Measurements from ENCODE around the gene CD58. TPM values are rescaled to one million over a fixed set of nuclear protein-coding genes. Genes with fewer than 3 reads are reported as not detected.

Gene CD58
- total and polyA plus RNA-seq, 12 donors: 6.3 to 43.6 (median 12.5) TPM

DNA sequence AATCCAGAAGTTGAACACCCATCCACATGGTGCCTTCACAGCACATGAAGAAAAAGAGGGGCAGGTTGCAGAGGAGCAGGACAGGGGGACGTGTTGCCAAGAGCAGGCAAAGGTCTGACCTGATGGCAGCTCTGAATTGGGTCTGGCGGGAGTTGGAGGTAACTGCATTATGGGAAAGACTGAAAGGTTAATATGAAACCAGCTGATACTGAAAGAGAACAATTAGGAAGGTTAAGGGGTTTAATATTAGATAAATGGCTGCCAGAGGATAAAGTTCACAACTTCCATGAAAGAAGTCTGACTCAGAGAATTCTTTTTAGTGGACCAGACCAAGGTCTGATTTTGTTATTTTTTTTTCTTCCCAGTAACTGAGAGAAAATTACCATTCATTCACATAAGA is 76.1 kb downstream of the CD58 start:
- no peak overlapping the region for H3K4me3 ChIP-seq
- H3K36me3 ChIP-seq (replicated peaks in 1 of 2): no peaks in the 10 kb centered on the region
- H3K27ac ChIP-seq: peak overlapping the region in 1 of 5 donors; percentile 7
- no peaks in the 10 kb centered on the region for H3K9me3 ChIP-seq (replicated peaks in 1 of 3)
- DNase-seq: no peak
- H3K4me1 ChIP-seq (replicated peaks in 1 of 2): peaks cover 0 to 10% of the 10 kb centered on the region in 2 donors
- WGBS, 4 donors: 60 to 70% (median 63%) methylated on average over 2 of the region's 2 CpGs
- no peaks in the 10 kb centered on the region for H3K27me3 ChIP-seq
- intact Hi-C loops (cut with DNase I): no loop called here
- TF ChIP-seq CTCF (IDR thresholded peaks at IDR 0.05) (no peak), POLR2A (IDR thresholded peaks at IDR 0.05) (no peak)

GRCh38 chr1:116494353-116494692 is 76.5 kb downstream of the CD58 start:
- DNase-seq: no peak
- intact Hi-C loops (cut with DNase I): no loop called here
- WGBS, 4 donors: 64 to 91% (median 88%) methylated on average over 9 to 12 of the region's 12 CpGs
- TF ChIP-seq CTCF (IDR thresholded peaks at IDR 0.05): no peak
- no peak for TF ChIP-seq POLR2A (IDR thresholded peaks at IDR 0.05)
- H3K4me1 ChIP-seq (replicated peaks in 1 of 2): peaks cover 0 to 10% of the 10 kb centered on the region in 2 donors
- H3K27ac ChIP-seq: peak overlapping the region in 1 of 5 donors; percentile 7
- no peaks in the 10 kb centered on the region for H3K9me3 ChIP-seq (replicated peaks in 1 of 3)
- H3K4me3 ChIP-seq: no peak overlapping the region
- no peaks in the 10 kb centered on the region for H3K36me3 ChIP-seq (replicated peaks in 1 of 2)
- H3K27me3 ChIP-seq: no peaks in the 10 kb centered on the region

- WGBS, 4 donors: 92 to 97% (median 96%) methylated on average over 26 to 29 of the region's 29 CpGs
- H3K9me3 ChIP-seq (replicated peaks in 1 of 3): no peaks in the 10 kb centered on the region
- no peak overlapping the region for H3K4me3 ChIP-seq
- no peak for DNase-seq
- H3K27me3 ChIP-seq: no peaks in the 10 kb centered on the region
- intact Hi-C loops (cut with DNase I): no loop called here
- no peak overlapping the region for H3K27ac ChIP-seq
- peaks cover 0 to 10% of the 10 kb centered on the region in 2 donors for H3K4me1 ChIP-seq (replicated peaks in 1 of 2)
- TF ChIP-seq CTCF (IDR thresholded peaks at IDR 0.05) (no peak), POLR2A (IDR thresholded peaks at IDR 0.05) (no peak)
- H3K36me3 ChIP-seq (replicated peaks in 1 of 2): no peaks in the 10 kb centered on the region
Observed at GRCh38 chr1:116493484-116494352, 77.1 kb downstream of the CD58 start.

- H3K27ac ChIP-seq: no peak overlapping the region
- H3K9me3 ChIP-seq (replicated peaks in 1 of 3): no peaks in the 10 kb centered on the region
- DNase-seq: no peak
- H3K36me3 ChIP-seq (replicated peaks in 1 of 2): no peaks in the 10 kb centered on the region
- no peak overlapping the region for H3K4me3 ChIP-seq
- TF ChIP-seq CTCF (IDR thresholded peaks at IDR 0.05) (no peak), POLR2A (IDR thresholded peaks at IDR 0.05) (no peak)
- no peaks in the 10 kb centered on the region for H3K27me3 ChIP-seq
- intact Hi-C loops (cut with DNase I): no loop called here
- H3K4me1 ChIP-seq (replicated peaks in 1 of 2): peaks cover 0 to 10% of the 10 kb centered on the region in 2 donors
- whole genome bisulfite sequencing, 4 donors: 95 to 98% (median 96%) methylated on average over 7 of the region's 7 CpGs
Observed at GRCh38 chr1:116493036-116493435, 77.8 kb downstream of the CD58 start.

Measured in adrenal gland (tissue), 12 donors.